ENCODE data around the gene CMSS1.

Gene CMSS1

DNA sequence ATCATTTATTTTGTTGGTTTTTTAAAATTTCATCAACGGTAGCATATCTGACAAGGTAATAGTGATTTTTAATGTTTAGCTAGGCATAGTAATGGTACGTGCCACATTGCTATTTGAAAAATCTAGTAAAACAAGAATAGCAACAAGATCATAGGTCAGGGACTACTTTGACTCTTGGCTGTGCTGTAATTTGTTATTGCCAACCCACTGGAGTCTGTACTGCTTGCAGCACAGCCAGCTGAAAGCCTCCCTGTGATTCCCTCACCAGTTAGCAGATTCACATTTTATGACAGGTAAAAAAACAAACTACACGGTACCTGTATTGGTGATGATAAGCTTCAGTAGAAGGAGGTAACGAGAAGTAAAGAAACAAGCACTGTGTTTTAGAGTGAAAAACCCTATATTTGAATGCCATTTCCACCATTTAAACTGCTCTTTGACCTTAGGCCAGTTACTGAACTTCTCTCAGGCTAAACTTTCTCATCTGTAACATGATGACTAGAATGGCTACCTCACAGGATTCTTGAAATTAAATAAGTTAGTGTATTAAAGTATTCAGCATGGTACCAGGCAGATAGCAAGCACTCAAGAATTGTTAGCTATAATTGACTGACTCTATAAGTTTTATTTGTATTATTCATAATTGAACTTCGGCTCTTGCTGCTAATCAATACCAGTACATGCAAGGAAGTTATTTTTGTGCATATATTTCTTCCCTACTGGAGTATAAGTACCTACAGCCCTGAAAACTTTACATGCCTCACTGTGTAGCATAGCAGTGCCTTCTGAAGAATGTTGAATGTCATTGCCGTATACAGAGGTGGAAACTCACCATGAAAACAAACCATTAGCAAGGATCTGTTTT is 280.5 kb downstream of the CMSS1 start:
- Histone ChIP-seq H3K4me1 (ENCODE audit: control insufficient read depth, insufficient read depth, low read length, poor library complexity, severe bottlenecking) (no peaks in the 10 kb centered on the region), H3K36me3 (ENCODE audit: control insufficient read depth, insufficient read depth, low read length) (no peaks in the 10 kb centered on the region), H3K27ac (ENCODE audit: low read depth, low read length, severe bottlenecking) (peak overlapping the region; percentile 11), H3K9me3 (ENCODE audit: control insufficient read depth, low read length) (no peaks in the 10 kb centered on the region), H3K4me3 (ENCODE audit: extremely low read depth, insufficient read depth, low read length, poor library complexity, severe bottlenecking) (no peak overlapping the region)
- 60% methylated on average over 1 of the region's 6 CpGs; no CpG with 5 or more reads in 1 of the 2 experiments for WGBS, 2 experiments (ENCODE audit: insufficient coverage in 2 of 2)

DNA sequence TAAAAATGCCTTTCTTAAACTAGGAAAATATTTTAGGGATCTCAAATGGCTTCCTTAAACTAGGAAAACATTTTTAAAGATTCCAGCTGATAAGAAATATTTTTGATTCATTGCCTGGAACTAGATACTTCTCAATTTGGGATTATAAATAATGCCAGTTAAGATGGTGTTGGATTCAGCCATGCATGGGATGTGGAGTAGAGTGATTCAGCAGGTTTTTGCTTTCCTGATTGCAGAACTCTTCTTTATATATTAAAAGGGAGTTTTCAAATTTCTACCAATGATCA is 281.1 kb downstream of the CMSS1 start:
- H3K36me3 ChIP-seq (ENCODE audit: control insufficient read depth, insufficient read depth, low read length) = no peaks in the 10 kb centered on the region
- H3K9me3 ChIP-seq (ENCODE audit: control insufficient read depth, low read length) = no peaks in the 10 kb centered on the region
- H3K4me1 ChIP-seq (ENCODE audit: control insufficient read depth, insufficient read depth, low read length, poor library complexity, severe bottlenecking) = no peaks in the 10 kb centered on the region
- H3K27ac ChIP-seq (ENCODE audit: low read depth, low read length, severe bottlenecking) = no peak overlapping the region
- no peak overlapping the region for H3K4me3 ChIP-seq (ENCODE audit: extremely low read depth, insufficient read depth, low read length, poor library complexity, severe bottlenecking)

- H3K36me3 ChIP-seq (ENCODE audit: control insufficient read depth, insufficient read depth, low read length) = no peaks in the 10 kb centered on the region
- 80 to 91% methylated on average over 1 of the region's 2 CpGs for WGBS, 2 experiments (ENCODE audit: insufficient coverage in 2 of 2)
- H3K4me1 ChIP-seq (ENCODE audit: control insufficient read depth, insufficient read depth, low read length, poor library complexity, severe bottlenecking) = peaks cover 8% of the 10 kb centered on the region
- H3K4me3 ChIP-seq (ENCODE audit: extremely low read depth, insufficient read depth, low read length, poor library complexity, severe bottlenecking) = no peak overlapping the region
- no peak overlapping the region for H3K27ac ChIP-seq (ENCODE audit: low read depth, low read length, severe bottlenecking)
- H3K9me3 ChIP-seq (ENCODE audit: control insufficient read depth, low read length) = no peaks in the 10 kb centered on the region
These were observed 282.0 kb downstream of the CMSS1 start for GRCh38 chr3:100099621-100100020.

GRCh38 chr3:100100425-100100824 is 282.8 kb downstream of the CMSS1 start:
- 100% methylated on average over 2 of the region's 2 CpGs for WGBS, 2 experiments (ENCODE audit: insufficient coverage in 2 of 2)
- peaks cover 8% of the 10 kb centered on the region for H3K4me1 ChIP-seq (ENCODE audit: control insufficient read depth, insufficient read depth, low read length, poor library complexity, severe bottlenecking)
- no peaks in the 10 kb centered on the region for H3K9me3 ChIP-seq (ENCODE audit: control insufficient read depth, low read length)
- H3K4me3 ChIP-seq (ENCODE audit: extremely low read depth, insufficient read depth, low read length, poor library complexity, severe bottlenecking) = no peak overlapping the region
- H3K36me3 ChIP-seq (ENCODE audit: control insufficient read depth, insufficient read depth, low read length) = no peaks in the 10 kb centered on the region
- H3K27ac ChIP-seq (ENCODE audit: low read depth, low read length, severe bottlenecking) = no peak overlapping the region

- peaks cover 8% of the 10 kb centered on the region for H3K4me1 ChIP-seq (ENCODE audit: control insufficient read depth, insufficient read depth, low read length, poor library complexity, severe bottlenecking)
- WGBS, 2 experiments (ENCODE audit: insufficient coverage in 2 of 2) = 100% methylated on average over 1 of the region's 1 CpG; no CpG with 5 or more reads in 1 of the 2 experiments
- no peaks in the 10 kb centered on the region for H3K36me3 ChIP-seq (ENCODE audit: control insufficient read depth, insufficient read depth, low read length)
- no peak overlapping the region for H3K4me3 ChIP-seq (ENCODE audit: extremely low read depth, insufficient read depth, low read length, poor library complexity, severe bottlenecking)
- no peaks in the 10 kb centered on the region for H3K9me3 ChIP-seq (ENCODE audit: control insufficient read depth, low read length)
- no peak overlapping the region for H3K27ac ChIP-seq (ENCODE audit: low read depth, low read length, severe bottlenecking)
These were observed 285.1 kb downstream of the CMSS1 start for GRCh38 chr3:100102757-100103156.

- no peak overlapping the region for H3K27ac ChIP-seq (ENCODE audit: low read depth, low read length, severe bottlenecking)
- H3K4me3 ChIP-seq (ENCODE audit: extremely low read depth, insufficient read depth, low read length, poor library complexity, severe bottlenecking) = no peak overlapping the region
- H3K9me3 ChIP-seq (ENCODE audit: control insufficient read depth, low read length) = no peaks in the 10 kb centered on the region
- H3K36me3 ChIP-seq (ENCODE audit: control insufficient read depth, insufficient read depth, low read length) = no peaks in the 10 kb centered on the region
- WGBS, 2 experiments (ENCODE audit: insufficient coverage in 2 of 2) = 82 to 100% methylated on average over 2 of the region's 4 CpGs
- H3K4me1 ChIP-seq (ENCODE audit: control insufficient read depth, insufficient read depth, low read length, poor library complexity, severe bottlenecking) = peaks cover 8% of the 10 kb centered on the region
These were observed 286.1 kb downstream of the CMSS1 start for GRCh38 chr3:100103558-100104441.

GRCh38 chr3:100104442-100104798 is 286.8 kb downstream of the CMSS1 start:
- Histone ChIP-seq H3K4me3 (ENCODE audit: extremely low read depth, insufficient read depth, low read length, poor library complexity, severe bottlenecking) (no peak overlapping the region), H3K36me3 (ENCODE audit: control insufficient read depth, insufficient read depth, low read length) (no peaks in the 10 kb centered on the region), H3K9me3 (ENCODE audit: control insufficient read depth, low read length) (no peaks in the 10 kb centered on the region), H3K4me1 (ENCODE audit: control insufficient read depth, insufficient read depth, low read length, poor library complexity, severe bottlenecking) (peaks cover 8% of the 10 kb centered on the region), H3K27ac (ENCODE audit: low read depth, low read length, severe bottlenecking) (no peak overlapping the region)
- WGBS, 2 experiments (ENCODE audit: insufficient coverage in 2 of 2) = 86 to 89% methylated on average over 1 to 2 of the region's 2 CpGs

- Histone ChIP-seq H3K27ac (ENCODE audit: low read depth, low read length, severe bottlenecking) (no peak overlapping the region), H3K36me3 (ENCODE audit: control insufficient read depth, insufficient read depth, low read length) (no peaks in the 10 kb centered on the region), H3K9me3 (ENCODE audit: control insufficient read depth, low read length) (no peaks in the 10 kb centered on the region), H3K4me3 (ENCODE audit: extremely low read depth, insufficient read depth, low read length, poor library complexity, severe bottlenecking) (no peak overlapping the region), H3K4me1 (ENCODE audit: control insufficient read depth, insufficient read depth, low read length, poor library complexity, severe bottlenecking) (peaks cover 8% of the 10 kb centered on the region)
These were observed 287.3 kb downstream of the CMSS1 start for GRCh38 chr3:100104817-100105413.

DNA sequence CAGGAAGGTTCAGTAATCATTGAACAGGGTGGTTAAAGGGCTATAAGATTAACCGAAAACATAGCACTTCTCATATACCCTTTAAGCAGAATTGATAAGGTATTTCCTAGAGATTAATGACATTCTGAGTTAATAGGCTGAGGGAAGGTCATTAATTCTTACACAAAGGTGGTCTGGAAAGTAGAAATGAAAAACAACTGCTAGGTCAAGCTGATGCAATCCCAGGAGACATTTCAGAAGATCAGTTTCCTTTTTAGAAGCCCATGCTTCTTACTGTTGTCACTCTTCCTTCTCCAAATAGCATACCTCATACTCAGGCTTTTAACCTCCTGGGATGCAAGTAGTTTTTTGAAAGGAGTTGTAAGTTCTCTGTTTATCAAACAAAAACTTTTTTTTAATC is 287.8 kb downstream of the CMSS1 start:
- H3K27ac ChIP-seq (ENCODE audit: low read depth, low read length, severe bottlenecking) = peak overlapping the region; percentile 72
- H3K4me1 ChIP-seq (ENCODE audit: control insufficient read depth, insufficient read depth, low read length, poor library complexity, severe bottlenecking) = peaks cover 8% of the 10 kb centered on the region

GRCh38 chr3:100106094-100106493 is 288.4 kb downstream of the CMSS1 start:
- no peak overlapping the region for H3K4me3 ChIP-seq (ENCODE audit: extremely low read depth, insufficient read depth, low read length, poor library complexity, severe bottlenecking)
- H3K9me3 ChIP-seq (ENCODE audit: control insufficient read depth, low read length) = no peaks in the 10 kb centered on the region
- peaks cover 8% of the 10 kb centered on the region for H3K4me1 ChIP-seq (ENCODE audit: control insufficient read depth, insufficient read depth, low read length, poor library complexity, severe bottlenecking)
- no peaks in the 10 kb centered on the region for H3K36me3 ChIP-seq (ENCODE audit: control insufficient read depth, insufficient read depth, low read length)
- H3K27ac ChIP-seq (ENCODE audit: low read depth, low read length, severe bottlenecking) = peak overlapping the region; percentile 72

More for the DNA sequence above, 287.8 kb downstream of the CMSS1 start:
- H3K9me3 ChIP-seq (ENCODE audit: control insufficient read depth, low read length) = no peaks in the 10 kb centered on the region
- WGBS, 2 experiments (ENCODE audit: insufficient coverage in 2 of 2) = no CpG with 5 or more reads among the region's 1 CpG
- no peak overlapping the region for H3K4me3 ChIP-seq (ENCODE audit: extremely low read depth, insufficient read depth, low read length, poor library complexity, severe bottlenecking)
- H3K36me3 ChIP-seq (ENCODE audit: control insufficient read depth, insufficient read depth, low read length) = no peaks in the 10 kb centered on the region
